AG09319 (cell line): ENCODE results near the gene NRF1.
A peak's percentile ranks its signal among the peaks of the same experiment; 100 is the strongest.
"Not testable (repeated sequence)": the region's sequence is repeated elsewhere in the genome, so short reads cannot be mapped to it uniquely, and the experiment has no call there.

Source experiments
- DNase-seq: peaks from one replicate; pipeline ENCODE4 v3.0.0-alpha.2; 2010; ENCODE audit warnings: low read depth; ENCODE audit errors: extremely low read depth
- TF ChIP-seq, protein P1 (sequence below): IDR thresholded peaks from 2 replicates; pipeline ENCODE4 v1.5.1; 2011; ENCODE audit warnings: low read depth, mild to moderate bottlenecking, inconsistent platforms, low read length, moderate library complexity

The NRF1 gene

DNA sequence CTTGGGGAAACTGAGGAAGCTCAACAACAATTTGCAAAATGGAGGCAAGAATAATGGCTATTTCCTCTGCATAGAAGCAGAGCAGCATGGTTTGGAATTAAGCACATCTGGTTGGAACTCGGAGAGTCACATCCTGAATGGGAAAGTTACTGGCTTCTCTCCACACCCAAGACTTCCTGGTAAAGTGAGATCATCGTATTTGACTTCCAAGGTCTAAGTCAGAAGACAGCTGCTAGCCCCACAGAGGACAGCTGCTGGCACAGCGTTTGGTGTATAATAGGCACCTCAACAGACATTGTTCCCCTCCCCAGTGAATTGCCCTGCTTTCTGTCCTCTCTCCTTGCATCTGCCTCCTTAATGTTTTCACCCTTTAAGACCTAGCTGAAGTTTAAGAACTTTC lies 37.0 kb upstream of the NRF1 start:
- TF ChIP-seq, protein P1, sequence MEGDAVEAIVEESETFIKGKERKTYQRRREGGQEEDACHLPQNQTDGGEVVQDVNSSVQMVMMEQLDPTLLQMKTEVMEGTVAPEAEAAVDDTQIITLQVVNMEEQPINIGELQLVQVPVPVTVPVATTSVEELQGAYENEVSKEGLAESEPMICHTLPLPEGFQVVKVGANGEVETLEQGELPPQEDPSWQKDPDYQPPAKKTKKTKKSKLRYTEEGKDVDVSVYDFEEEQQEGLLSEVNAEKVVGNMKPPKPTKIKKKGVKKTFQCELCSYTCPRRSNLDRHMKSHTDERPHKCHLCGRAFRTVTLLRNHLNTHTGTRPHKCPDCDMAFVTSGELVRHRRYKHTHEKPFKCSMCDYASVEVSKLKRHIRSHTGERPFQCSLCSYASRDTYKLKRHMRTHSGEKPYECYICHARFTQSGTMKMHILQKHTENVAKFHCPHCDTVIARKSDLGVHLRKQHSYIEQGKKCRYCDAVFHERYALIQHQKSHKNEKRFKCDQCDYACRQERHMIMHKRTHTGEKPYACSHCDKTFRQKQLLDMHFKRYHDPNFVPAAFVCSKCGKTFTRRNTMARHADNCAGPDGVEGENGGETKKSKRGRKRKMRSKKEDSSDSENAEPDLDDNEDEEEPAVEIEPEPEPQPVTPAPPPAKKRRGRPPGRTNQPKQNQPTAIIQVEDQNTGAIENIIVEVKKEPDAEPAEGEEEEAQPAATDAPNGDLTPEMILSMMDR: no peak
- DNase-seq: peak; percentile 44

DNA sequence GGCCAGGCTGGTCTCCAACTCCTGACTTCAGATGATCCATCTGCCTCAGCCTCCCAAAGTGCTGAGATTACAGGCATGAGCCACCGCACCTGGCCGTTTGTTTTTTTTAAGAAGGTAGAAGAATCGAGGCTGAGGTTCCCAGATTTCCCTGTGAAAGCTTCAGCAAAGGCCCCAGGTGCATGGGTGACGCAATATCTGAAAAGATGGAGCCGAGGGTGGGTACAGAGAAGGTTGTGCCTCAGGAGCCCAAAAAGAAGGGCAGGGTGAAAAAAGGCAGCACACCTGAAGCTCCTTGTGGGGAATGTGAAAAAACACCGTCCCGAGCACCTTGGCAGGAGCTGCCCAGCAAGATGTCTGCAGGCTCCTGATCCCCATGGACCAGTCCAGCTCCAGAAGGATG lies 35.8 kb upstream of the NRF1 start:
- TF ChIP-seq, protein P1: no peak
- no peak for DNase-seq

- TF ChIP-seq, protein P1: no peak
- DNase-seq: no peak
Observed at GRCh38 chr7:129576138-129576537, 35.4 kb upstream of the NRF1 start.

DNA sequence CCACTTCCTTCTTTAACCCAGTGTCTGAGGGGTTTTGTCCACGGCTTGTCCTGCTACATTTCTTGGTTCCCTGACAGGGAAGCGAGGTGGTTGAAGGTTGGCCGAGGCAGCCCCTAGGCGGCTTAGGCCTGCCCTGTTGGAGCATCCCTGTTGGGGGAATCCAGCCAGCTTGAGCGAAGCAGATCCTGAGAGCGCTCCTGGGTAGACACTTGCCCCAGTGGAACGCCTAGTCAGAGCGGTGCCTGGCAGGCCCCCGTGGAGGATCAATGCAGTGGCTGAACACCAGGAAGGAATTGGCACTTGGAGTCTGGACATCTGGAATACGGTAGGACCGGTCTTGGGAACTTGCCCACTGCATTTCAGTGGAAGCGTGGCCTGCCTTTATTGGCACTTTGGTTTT lies 32.7 kb upstream of the NRF1 start:
- no peak for DNase-seq
- TF ChIP-seq, protein P1: no peak

DNA sequence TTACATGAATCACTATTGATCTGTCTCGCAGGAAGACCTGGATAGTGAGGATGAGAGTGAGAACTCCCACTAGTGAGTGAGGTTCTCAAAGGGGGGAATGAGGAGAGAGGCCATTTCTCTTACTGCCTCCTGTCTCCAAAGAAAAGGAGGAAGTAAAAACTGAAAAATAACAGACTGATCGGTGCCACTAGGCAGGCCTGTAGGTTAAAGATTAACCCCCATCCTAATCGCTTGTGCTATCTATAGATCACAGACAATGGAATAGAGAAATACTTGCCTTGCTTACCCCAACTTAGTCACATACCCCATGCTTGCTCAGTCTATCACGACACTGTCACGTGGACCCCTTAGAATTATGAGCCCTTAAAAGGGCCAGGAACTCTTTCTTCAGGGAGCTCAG lies 25.3 kb upstream of the NRF1 start:
- not testable (repeated sequence) for DNase-seq

DNA sequence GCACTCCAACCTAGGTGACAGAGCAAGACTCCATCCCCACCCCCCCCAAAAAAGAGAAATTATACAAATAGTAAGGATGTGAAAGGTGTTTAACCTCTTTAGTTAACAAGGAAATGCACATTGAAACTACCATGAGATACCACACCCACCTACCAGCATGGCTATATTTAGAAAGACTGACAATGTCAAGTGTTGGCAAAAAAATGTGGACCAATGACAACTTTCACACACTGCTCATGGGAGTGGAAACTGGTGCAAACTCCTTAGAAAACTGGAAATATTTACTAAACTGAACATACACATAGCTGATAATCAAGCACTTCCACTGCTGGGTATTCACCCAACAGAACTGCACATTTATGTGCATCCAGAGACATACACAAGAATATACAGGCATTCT lies 23.3 kb upstream of the NRF1 start:
- TF ChIP-seq, protein P1: no peak
- DNase-seq: no peak

GRCh38 chr7:129591868-129592267 lies 19.7 kb upstream of the NRF1 start:
- no peak for DNase-seq
- TF ChIP-seq, protein P1: no peak

DNA sequence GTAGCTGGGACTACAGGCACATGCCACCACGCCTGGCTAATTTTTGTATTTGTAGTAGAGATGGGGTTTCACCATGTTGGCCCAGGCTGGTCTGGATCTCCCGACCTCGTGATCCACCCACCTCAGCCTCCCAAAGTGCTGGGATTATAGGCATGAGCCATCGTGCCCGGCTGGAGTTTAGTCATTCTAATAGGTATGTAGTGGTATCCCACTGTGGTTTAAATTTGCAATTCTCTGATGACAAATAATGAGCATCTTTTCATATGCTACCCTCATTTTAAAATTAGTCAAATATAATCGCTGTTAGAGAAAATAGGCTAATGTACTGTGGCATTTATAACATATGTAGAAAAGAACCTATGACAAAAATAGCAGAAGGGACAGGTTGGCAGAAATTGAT lies 15.1 kb upstream of the NRF1 start:
- DNase-seq: not testable (repeated sequence)

GRCh38 chr7:129597672-129598071 lies 13.8 kb upstream of the NRF1 start:
- DNase-seq: no peak
- TF ChIP-seq, protein P1: no peak
